Measurements from ENCODE around the gene FAM20B. TPM values are rescaled to one million over a fixed set of nuclear protein-coding genes. Genes with fewer than 3 reads are reported as not detected.

The FAM20B gene
- total and polyA plus RNA-seq, 2 of the 13 experiments (the other 11 are each of a cell fraction or from before 2014, with no cell fraction given) = 13.8 to 26.9 TPM

GRCh38 chr1:179025125-179025974 lies at the start of gene FAM20B (continued):
- TF ChIP-seq KAT7 (CRISPR knock-in tag; IDR thresholded peaks at IDR 0.05; ENCODE audit: borderline replicate concordance) = 0 out of 2 replicates have a peak, but pooled peaks have one; percentile 12
- TF ChIP-seq ZNF468 (CRISPR knock-in tag; IDR thresholded peaks at IDR 0.05) = no peak
- TF ChIP-seq NFYC (CRISPR knock-in tag; IDR thresholded peaks at IDR 0.05) = peak; percentile 66
- peak; percentile 56 for TF ChIP-seq RBM39 (IDR thresholded peaks at IDR 0.05; ENCODE audit: low read depth, low read length, poor library complexity, severe bottlenecking)
- TF ChIP-seq AKAP8 (CRISPR knock-in tag; IDR thresholded peaks at IDR 0.05) = peak; percentile 4; the same call in 1 of the 2 replicates
- peak; percentile 11; the same call in 1 of the 2 replicates for TF ChIP-seq ZNF333 (CRISPR knock-in tag; IDR thresholded peaks at IDR 0.05; ENCODE audit: borderline replicate concordance)
- peak; percentile 27; the same call in 1 of the 2 replicates for TF ChIP-seq BCL6 (CRISPR knock-in tag; IDR thresholded peaks at IDR 0.05)
- TF ChIP-seq NFYB (CRISPR knock-in tag; IDR thresholded peaks at IDR 0.05) = peak; percentile 67
- TF ChIP-seq SALL1 (CRISPR knock-in tag; IDR thresholded peaks at IDR 0.05) = peak; percentile 18; the same call in 1 of the 2 replicates
- peak; percentile 49 for TF ChIP-seq GATAD2A (CRISPR knock-in tag; IDR thresholded peaks at IDR 0.05)
- no peak for TF ChIP-seq ZNF253 (CRISPR knock-in tag; IDR thresholded peaks at IDR 0.05; ENCODE audit: borderline replicate concordance)
- TF ChIP-seq BHLHE40 (IDR thresholded peaks at IDR 0.05; ENCODE audit: low read length) = peak; percentile 82
- TF ChIP-seq ZBTB40 (IDR thresholded peaks at IDR 0.05) = 0 out of 2 replicates have a peak, but pooled peaks have one; percentile 4
- TF ChIP-seq ZBTB40 (CRISPR knock-in tag; IDR thresholded peaks at IDR 0.05) = no peak
- TF ChIP-seq ZNF883 (CRISPR knock-in tag; IDR thresholded peaks at IDR 0.05; ENCODE audit: not compliant biosample characterization) = peak; percentile 6
- TF ChIP-seq MAZ (IDR thresholded peaks at IDR 0.05; ENCODE audit: borderline replicate concordance, low read depth, low read length) = 0 out of 2 replicates have a peak, but pooled peaks have one; percentile 17
- TF ChIP-seq MAZ (CRISPR knock-in tag; IDR thresholded peaks at IDR 0.05; ENCODE audit: low read depth) = no peak
- TF ChIP-seq E2F1 (CRISPR knock-in tag; IDR thresholded peaks at IDR 0.05) = 0 out of 2 replicates have a peak, but pooled peaks have one; percentile 6
